Neural cell (in vitro differentiated cells): Measurements from ENCODE around the gene MXI1. TPM values are rescaled to one million over a fixed set of nuclear protein-coding genes. Genes with fewer than 3 reads are reported as not detected.

ENCODE experiments used
- H2AFZ ChIP-seq: fragments of 200-600, 300-800 bp; sonication (generic), shearing (Covaris generic); 2 replicates; pipeline ENCODE4 v1.6.0; 2014; ENCODE audit warnings: low read depth, mild to moderate bottlenecking, antibody characterized with exemption, low read length, moderate library complexity
- H3F3A ChIP-seq: fragments of 200-600 bp; shearing (Covaris generic); 2 replicates; pipeline ENCODE4 v1.6.1; 2016; ENCODE audit warnings: mild to moderate bottlenecking, moderate library complexity, mixed read lengths, antibody characterized with exemption, low read length; ENCODE audit not compliant: insufficient read depth, poor library complexity, severe bottlenecking
- H3K27ac ChIP-seq: fragments of 200-600, 300-800 bp; sonication (generic), shearing (Covaris generic); 2 replicates; pipeline ENCODE4 v1.5.1; 2014; ENCODE audit warnings: mild to moderate bottlenecking, low read length, moderate library complexity
- H3K27me3 ChIP-seq: fragments of 300-800, 200-600 bp; sonication (generic), shearing (Covaris generic); 2 replicates; pipeline ENCODE4 v1.6.0; 2014; ENCODE audit warnings: mild to moderate bottlenecking, low read depth, low read length, moderate library complexity; ENCODE audit not compliant: insufficient read depth
- H3K36me3 ChIP-seq: fragments of 300-800, 200-600 bp; sonication (generic), shearing (Covaris generic); 2 replicates; pipeline ENCODE4 v1.5.1; 2014; ENCODE audit warnings: mild to moderate bottlenecking, antibody characterized with exemption, low read length, moderate library complexity; ENCODE audit not compliant: insufficient read depth
- H3K4me2 ChIP-seq: fragments of 300-800, 200-600 bp; sonication (generic), shearing (Covaris generic); 2 replicates; pipeline ENCODE4 v1.6.0; 2014; ENCODE audit warnings: mild to moderate bottlenecking, low read length
- H3K4me3 ChIP-seq: fragments of 300-800, 200-600 bp; sonication (generic), shearing (Covaris generic); 2 replicates; pipeline ENCODE4 v1.5.1; 2014; ENCODE audit warnings: mild to moderate bottlenecking, low read length, moderate library complexity
- H3K79me2 ChIP-seq: fragments of 200-600 bp; shearing (Covaris generic); replicated peaks from 2 replicates; pipeline ENCODE4 v1.6.0; 2014; ENCODE audit warnings: mild to moderate bottlenecking, low read length, moderate library complexity; ENCODE audit not compliant: insufficient read depth
- H3K9ac ChIP-seq: fragments of 300-800, 200-600 bp; sonication (generic), shearing (Covaris generic); 2 replicates; pipeline ENCODE4 v1.6.1; 2016; ENCODE audit warnings: mild to moderate bottlenecking, low read length, mixed read lengths
- H3K9me2 ChIP-seq: fragments of 200-600 bp; shearing (Covaris generic); 2 replicates; pipeline ENCODE4 v1.6.1; 2016; ENCODE audit warnings: mild to moderate bottlenecking, low read length, mixed read lengths; ENCODE audit not compliant: insufficient read depth
- H3K9me3 ChIP-seq: fragments of 200-600, 300-800 bp; sonication (generic), shearing (Covaris generic); 2 replicates; pipeline ENCODE4 v1.6.1; 2016; ENCODE audit warnings: mild to moderate bottlenecking, mixed run types, low read length, moderate library complexity, mixed read lengths
- H4K20me1 ChIP-seq: fragments of 200-600 bp; shearing (Covaris generic); 2 replicates; pipeline ENCODE4 v1.6.1; 2016; ENCODE audit warnings: mild to moderate bottlenecking, mixed run types; ENCODE audit not compliant: insufficient read depth
- CTCF ChIP-seq: fragments of 450-650 bp; IDR thresholded peaks from 2 replicates; pipeline ENCODE4 v1.5.1; 2014; ENCODE audit warnings: antibody characterized with exemption, mild to moderate bottlenecking, moderate library complexity; ENCODE audit not compliant: poor library complexity, severe bottlenecking
- EP300 ChIP-seq: fragments of 450-650 bp; conservative IDR thresholded peaks from 2 replicates; pipeline ENCODE4 v1.6.1; 2014; ENCODE audit warnings: antibody characterized with exemption, mild to moderate bottlenecking, moderate library complexity; ENCODE audit not compliant: poor library complexity, severe bottlenecking
- EZH2 ChIP-seq: fragments of 200-600, 300-800 bp; shearing (Covaris generic), sonication (generic); IDR thresholded peaks from 2 replicates; pipeline ENCODE4 v1.6.1; 2014; ENCODE audit warnings: antibody characterized with exemption, low read length, borderline replicate concordance, mild to moderate bottlenecking; ENCODE audit not compliant: insufficient read depth, poor library complexity, severe bottlenecking
- MXI1 ChIP-seq: fragments of 450-650 bp; conservative IDR thresholded peaks from 2 replicates; pipeline ENCODE4 v1.6.1; 2014; ENCODE audit warnings: antibody characterized with exemption, mild to moderate bottlenecking; ENCODE audit not compliant: poor library complexity, severe bottlenecking
- POLR2AphosphoS5 ChIP-seq: IDR thresholded peaks from 2 replicates; pipeline ENCODE4 v1.6.1; 2012
- RAD21 ChIP-seq: fragments of 450-650 bp; conservative IDR thresholded peaks from 2 replicates; pipeline ENCODE4 v1.6.1; 2014; ENCODE audit warnings: antibody characterized with exemption, mild to moderate bottlenecking, moderate library complexity
- REST ChIP-seq: IDR thresholded peaks from 2 replicates; pipeline ENCODE4 v1.6.1; 2012; ENCODE audit warnings: borderline replicate concordance
- SMC3 ChIP-seq: fragments of 450-650 bp; conservative IDR thresholded peaks from 2 replicates; pipeline ENCODE4 v1.6.1; 2014; ENCODE audit warnings: antibody characterized with exemption, mild to moderate bottlenecking, moderate library complexity; ENCODE audit not compliant: poor library complexity
- TAF1 ChIP-seq: IDR thresholded peaks from 2 replicates; pipeline ENCODE4 v1.6.1; 2012; ENCODE audit warnings: low read depth
- polyA plus RNA-seq: library from polyadenylated mRNA; depleted of rRNA; stranded (reverse); fragments of >200 nt; gene quantifications from 2 replicates; pipeline ENCODE4 v1.2.3, GENCODE V29; 2014

Gene MXI1
- polyA plus RNA-seq, 1 donor from 2014 or later, result 69.5 TPM

GRCh38 chr10:110273474-110273873 is 66.1 kb downstream of the MXI1 start:
- Histone ChIP-seq H3K9me3 (no peaks in the 10 kb centered on the region), H2AFZ (no peak overlapping the region), H3K27me3 (no peaks in the 10 kb centered on the region), H3K9ac (no peak overlapping the region), H3K4me2 (no peak overlapping the region), H3K79me2 (peaks cover 7% of the 10 kb centered on the region), H3K27ac (no peak overlapping the region), H3K36me3 (no peaks in the 10 kb centered on the region), H3F3A (no peaks in the 10 kb centered on the region), H4K20me1 (no peaks in the 10 kb centered on the region), H3K4me3 (no peak overlapping the region), H3K9me2 (no peaks in the 10 kb centered on the region)
- TF ChIP-seq RAD21, result no peak
- no peak for TF ChIP-seq CTCF
- TF ChIP-seq POLR2AphosphoS5, result no peak
- no peak for TF ChIP-seq MXI1
- TF ChIP-seq EP300, result no peak
- no peak for TF ChIP-seq SMC3
- no peak for TF ChIP-seq REST
- no peak for TF ChIP-seq TAF1
- TF ChIP-seq EZH2, result no peak

- Histone ChIP-seq H3F3A (peaks cover under 1% of the 10 kb centered on the region), H2AFZ (no peak overlapping the region), H3K4me3 (no peak overlapping the region), H3K27me3 (no peaks in the 10 kb centered on the region), H3K4me2 (no peak overlapping the region), H3K27ac (no peak overlapping the region), H4K20me1 (no peaks in the 10 kb centered on the region), H3K36me3 (no peaks in the 10 kb centered on the region), H3K9me2 (no peaks in the 10 kb centered on the region), H3K9me3 (no peaks in the 10 kb centered on the region), H3K79me2 (peaks cover 5% of the 10 kb centered on the region), H3K9ac (no peak overlapping the region)
- TF ChIP-seq MXI1, result no peak
- TF ChIP-seq REST, result no peak
- TF ChIP-seq POLR2AphosphoS5, result no peak
- no peak for TF ChIP-seq RAD21
- no peak for TF ChIP-seq EZH2
- no peak for TF ChIP-seq SMC3
- no peak for TF ChIP-seq TAF1
These were observed 66.7 kb downstream of the MXI1 start for GRCh38 chr10:110274072-110274627.
